Cardiac fibroblast (primary cell): ENCODE measurements around the gene TENT4A.

Experiments
- DNase-seq, 2 donors: peaks; one replicate each; pipeline versions ENCODE4 v3.0.0 to v3.0.0-alpha.2; 2010; ENCODE audit warnings: low read depth in 2 of 2
- H3K4me3 ChIP-seq, 2 donors: replicated peaks in 1 of 2; 1 replicate in 1 of 2; 2 replicates in 1 of 2; pipeline ENCODE4 v1.5.1; 2011; ENCODE audit warnings: low read depth in 2 of 2, low read length in 2 of 2, mild to moderate bottlenecking in 2 of 2, moderate library complexity in 1 of 2
- TF ChIP-seq, protein P1 (sequence below): IDR thresholded peaks from one replicate; pipeline ENCODE4 v1.5.1; 2011; ENCODE audit warnings: low read depth, mild to moderate bottlenecking, low read length, inconsistent platforms

The TENT4A gene

DNA sequence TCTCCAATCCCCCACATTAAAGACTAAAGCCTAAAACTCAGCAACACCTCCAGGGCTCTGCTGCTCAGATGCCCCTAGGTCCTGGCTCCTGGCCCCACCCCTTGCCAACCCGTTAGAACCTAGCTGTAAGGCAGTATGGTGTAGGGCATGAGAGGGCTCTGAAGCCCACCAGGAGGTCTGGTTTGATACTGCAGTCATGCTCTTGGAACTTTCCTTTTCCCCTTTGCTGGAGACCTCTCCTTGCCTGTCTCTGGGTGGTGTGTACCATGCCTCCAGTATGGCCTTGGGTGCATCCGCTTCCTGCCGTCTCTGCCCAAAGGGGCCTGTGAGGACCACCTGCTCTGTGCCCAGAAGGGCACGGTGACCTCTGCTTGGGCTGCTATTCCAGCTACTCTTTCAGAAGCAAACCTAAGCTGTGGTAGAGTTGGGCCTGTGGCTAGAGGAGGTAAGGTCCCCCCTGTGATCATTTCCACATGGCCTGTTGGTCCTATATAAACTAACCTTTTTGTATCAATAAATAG lies 3.5 kb downstream of the TENT4A start:
- TF ChIP-seq, protein P1, sequence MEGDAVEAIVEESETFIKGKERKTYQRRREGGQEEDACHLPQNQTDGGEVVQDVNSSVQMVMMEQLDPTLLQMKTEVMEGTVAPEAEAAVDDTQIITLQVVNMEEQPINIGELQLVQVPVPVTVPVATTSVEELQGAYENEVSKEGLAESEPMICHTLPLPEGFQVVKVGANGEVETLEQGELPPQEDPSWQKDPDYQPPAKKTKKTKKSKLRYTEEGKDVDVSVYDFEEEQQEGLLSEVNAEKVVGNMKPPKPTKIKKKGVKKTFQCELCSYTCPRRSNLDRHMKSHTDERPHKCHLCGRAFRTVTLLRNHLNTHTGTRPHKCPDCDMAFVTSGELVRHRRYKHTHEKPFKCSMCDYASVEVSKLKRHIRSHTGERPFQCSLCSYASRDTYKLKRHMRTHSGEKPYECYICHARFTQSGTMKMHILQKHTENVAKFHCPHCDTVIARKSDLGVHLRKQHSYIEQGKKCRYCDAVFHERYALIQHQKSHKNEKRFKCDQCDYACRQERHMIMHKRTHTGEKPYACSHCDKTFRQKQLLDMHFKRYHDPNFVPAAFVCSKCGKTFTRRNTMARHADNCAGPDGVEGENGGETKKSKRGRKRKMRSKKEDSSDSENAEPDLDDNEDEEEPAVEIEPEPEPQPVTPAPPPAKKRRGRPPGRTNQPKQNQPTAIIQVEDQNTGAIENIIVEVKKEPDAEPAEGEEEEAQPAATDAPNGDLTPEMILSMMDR = no peak
- peak overlapping the region in 1 of 2 donors; percentile 71 for H3K4me3 ChIP-seq
- no peak for DNase-seq

DNA sequence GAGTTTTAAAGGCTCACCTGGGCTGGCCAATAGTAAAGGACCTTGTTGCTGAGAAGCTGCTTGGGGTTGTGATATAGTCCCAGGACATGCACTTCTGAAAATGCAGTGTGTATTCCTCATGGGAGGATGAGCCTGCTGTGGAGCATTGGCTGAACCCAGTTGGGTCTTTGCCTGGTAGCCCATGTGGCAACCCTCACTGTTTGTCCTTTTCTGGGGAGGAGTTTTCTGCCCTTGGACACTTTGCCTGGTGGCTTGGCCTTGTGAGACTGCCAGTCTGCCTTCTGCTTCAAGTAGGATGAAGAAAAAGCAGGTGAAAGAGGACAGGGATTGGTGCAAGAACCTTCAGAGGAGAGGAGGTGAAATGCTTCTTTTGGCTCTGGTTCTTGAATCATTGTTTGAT lies 4.0 kb downstream of the TENT4A start:
- DNase-seq = no peak
- TF ChIP-seq, protein P1 = no peak
- H3K4me3 ChIP-seq = no peak overlapping the region

DNA sequence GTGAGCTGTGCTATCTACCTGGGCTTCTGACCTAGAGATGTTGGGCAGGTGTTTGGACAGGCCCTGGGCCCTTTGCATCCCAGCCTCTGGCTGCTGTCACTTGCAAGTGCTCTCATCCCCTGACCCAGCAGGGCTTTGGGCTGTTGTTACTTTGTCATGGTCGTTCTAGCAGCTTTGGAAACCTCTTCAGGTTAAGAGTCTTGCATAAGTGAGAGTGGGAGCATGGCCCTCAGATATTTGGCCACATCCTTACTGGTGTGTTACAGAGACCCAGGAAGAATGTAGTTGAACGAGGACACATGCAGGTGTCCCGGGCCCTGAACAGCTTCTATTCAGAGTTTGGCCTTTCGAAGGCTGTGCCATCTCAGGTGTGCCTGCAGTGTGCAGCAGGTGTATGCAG lies 4.5 kb downstream of the TENT4A start:
- TF ChIP-seq, protein P1 = no peak
- no peak overlapping the region for H3K4me3 ChIP-seq
- DNase-seq = no peak

DNA sequence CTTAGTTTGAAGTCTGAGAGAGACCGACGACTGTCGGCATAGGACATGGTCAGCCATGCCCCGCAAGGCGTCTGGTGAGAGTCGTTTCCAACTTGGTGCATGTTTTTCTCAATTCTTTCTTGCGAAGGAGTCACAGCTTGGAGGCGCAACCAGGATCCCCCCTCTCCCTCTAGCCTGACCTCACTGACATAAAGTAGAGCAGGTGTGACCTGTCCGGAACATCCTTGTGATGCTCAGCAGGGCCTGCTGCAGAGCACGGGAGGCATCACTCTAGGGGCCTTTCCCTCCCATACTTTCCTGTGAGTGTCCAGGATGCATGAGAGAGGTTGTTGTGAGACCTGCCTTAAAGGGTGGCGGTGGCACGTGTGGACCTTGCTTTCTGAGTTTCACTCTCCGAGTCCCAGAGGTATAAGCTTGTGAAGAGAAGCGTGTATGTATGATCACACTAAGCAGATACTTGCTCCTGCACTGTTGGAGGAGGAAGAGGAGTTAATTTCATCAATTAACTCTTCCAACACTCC lies 5.0 kb downstream of the TENT4A start:
- DNase-seq = no peak
- TF ChIP-seq, protein P1 = no peak
- H3K4me3 ChIP-seq = no peak overlapping the region

DNA sequence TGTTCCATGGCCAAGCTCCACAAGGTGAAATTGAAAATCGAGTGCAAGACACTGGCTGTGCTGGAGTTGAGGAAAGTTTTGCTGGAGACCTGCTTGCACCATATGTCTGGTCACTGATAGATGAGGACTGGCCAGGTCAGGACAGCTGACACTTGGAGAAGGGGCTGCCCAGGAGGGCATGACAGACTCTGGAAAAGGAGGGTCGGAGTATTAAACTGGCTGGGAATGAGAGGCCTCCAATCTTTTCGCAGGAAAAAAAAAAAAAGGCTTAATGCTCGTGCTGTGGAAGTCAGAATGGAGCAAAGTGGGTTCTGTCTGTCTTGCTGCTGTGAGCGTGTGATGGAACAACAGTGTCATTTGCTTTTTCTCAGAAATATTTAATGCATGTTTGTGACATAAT lies 5.5 kb downstream of the TENT4A start:
- no peak overlapping the region for H3K4me3 ChIP-seq
- TF ChIP-seq, protein P1 = no peak
- DNase-seq = no peak

DNA sequence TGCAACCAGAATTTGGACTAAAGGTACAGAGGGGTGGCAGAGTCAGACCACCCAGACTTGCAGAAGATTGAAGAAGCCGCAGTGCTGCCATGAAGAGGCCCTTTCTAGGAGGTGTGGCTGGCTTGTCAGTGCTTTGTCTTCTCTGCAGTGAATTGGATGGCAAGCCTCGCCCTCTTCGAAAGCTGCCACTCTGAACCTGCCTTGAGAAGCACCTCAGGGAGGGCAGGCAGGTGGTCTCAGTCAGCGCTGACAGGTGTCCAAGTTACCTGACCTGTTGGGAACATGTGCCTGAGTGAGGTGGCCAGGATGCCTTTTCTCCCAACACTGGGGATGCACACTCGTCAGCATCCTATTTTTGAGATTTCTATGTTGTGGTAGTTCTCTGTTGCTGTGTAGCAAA lies 6.2 kb downstream of the TENT4A start:
- TF ChIP-seq, protein P1 = no peak
- H3K4me3 ChIP-seq = no peak overlapping the region
- no peak for DNase-seq
